Stomach (tissue), 9 donors: Measurements from ENCODE around the gene TNNI3K. TPM values are rescaled to one million over a fixed set of nuclear protein-coding genes. Genes with fewer than 3 reads are reported as not detected.

Source experiments
- DNase-seq, 2 donors: peaks; one replicate each; pipeline versions ENCODE4 v3.0.0 to v3.0.0-alpha.2; 2013 to 2019
- H3K27ac ChIP-seq, 5 donors: fragments of 200-600 bp in 4 of 5; sonication (generic) in 4 of 5; one replicate each; pipeline ENCODE4 v1.5.1; 2013 to 2019; ENCODE audit warnings: mild to moderate bottlenecking in 1 of 5, moderate library complexity in 1 of 5
- H3K27me3 ChIP-seq, 3 donors: fragments of 200-600 bp; sonication (generic); one replicate each; pipeline ENCODE4 v1.5.1; 2017 to 2019; ENCODE audit warnings: mixed run types in 1 of 3
- H3K36me3 ChIP-seq, 4 donors: fragments of 200-600 bp; sonication (generic); 1 replicate in 3 of 4; 2 replicates in 1 of 4; pipeline ENCODE4 v1.5.1; 2016 to 2019
- H3K4me1 ChIP-seq, 4 donors: fragments of 200-600 bp; sonication (generic); one replicate each; pipeline ENCODE4 v1.5.1; 2016 to 2019
- H3K4me3 ChIP-seq, 4 donors: fragments of 200-600 bp; sonication (generic) in 3 of 4; one replicate each; pipeline ENCODE4 v1.5.1; 2016 to 2019; ENCODE audit warnings: mild to moderate bottlenecking in 1 of 4
- H3K9me3 ChIP-seq, 4 donors: fragments of 200-600 bp; sonication (generic); one replicate each; pipeline ENCODE4 v1.5.1; 2016 to 2019
- CTCF ChIP-seq, 7 experiments: fragments of 450-650 bp in 4 of 7; fragments of 200-600 bp in 3 of 7; sonication (generic) in 3 of 7; IDR thresholded peaks; one replicate each; pipeline ENCODE4 v1.5.1; 2016 to 2019; ENCODE audit warnings: antibody characterized with exemption in 7 of 7, control low read depth in 2 of 7, mild to moderate bottlenecking in 1 of 7
- EP300 ChIP-seq: sonication (generic); formaldehyde crosslinking; IDR thresholded peaks from one replicate; pipeline ENCODE4 v1.6.1; 2017; ENCODE audit warnings: antibody characterized with exemption
- POLR2A ChIP-seq, 4 donors: fragments of 450-650 bp; IDR thresholded peaks; one replicate each; pipeline ENCODE4 v1.6.1; 2016; ENCODE audit warnings: antibody characterized with exemption in 4 of 4, control low read depth in 2 of 4, mild to moderate bottlenecking in 1 of 4, moderate library complexity in 1 of 4
- POLR2AphosphoS5 ChIP-seq, 3 donors: sonication (generic); formaldehyde crosslinking; IDR thresholded peaks; one replicate each; pipeline ENCODE4 v1.6.1; 2016; ENCODE audit warnings: antibody characterized with exemption in 3 of 3
- WGBS, 5 donors: extraction: QIAGEN DNeasy Blood & Tissue Kit in 3 of 5; methylation state at CpG; one replicate each; pipeline versions ENCODE4 v1.1.5 to v1.1.7; 2013 to 2018; 5-methylcytosine and 5-hydroxymethylcytosine counted together
- intact Hi-C: fragments of 100-400 bp; cut with DNase I; formaldehyde crosslinking; loops from one replicate; pipeline ENCODE4 v1.15.1; 2023; ENCODE audit warnings: low total_unique reads
- polyA plus RNA-seq, 3 donors: library from polyadenylated mRNA; stranded (reverse); fragments of 200-250 nt; gene quantifications; one replicate each; pipeline ENCODE4 v1.2.3, GENCODE V29; 2013
- total RNA-seq, 5 donors: library from RNA; depleted of rRNA; stranded (reverse); fragments of >200 nt; gene quantifications; one replicate each; pipeline versions ENCODE4 v1.1.0 to v1.2.3, GENCODE V29; 2014 to 2016
- donor health status: healthy with polysubstance abuse.
- donor health status: Bipolar disorder and iron deficiency.
- donor health status: healthy.

The TNNI3K gene
- total and polyA plus RNA-seq, 8 donors, result 0.25 to 7.0 (median 1.7) TPM; not detected in 4

GRCh38 chr1:74314438-74314837, 79.3 kb downstream of the TNNI3K start:
- TF ChIP-seq POLR2AphosphoS5 (IDR thresholded peaks at IDR 0.05), result no peak
- no peak for TF ChIP-seq EP300
- TF ChIP-seq POLR2A (IDR thresholded peaks at IDR 0.05), result no peak
- no peak for TF ChIP-seq CTCF (IDR thresholded peaks at IDR 0.05)
- Histone ChIP-seq H3K27ac (no peak overlapping the region), H3K36me3 (no peaks in the 10 kb centered on the region), H3K4me3 (no peak overlapping the region), H3K27me3 (no peaks in the 10 kb centered on the region), H3K4me1 (no peaks in the 10 kb centered on the region), H3K9me3 (no peaks in the 10 kb centered on the region)
- no peak for DNase-seq
- intact Hi-C loops, result no loop called here

DNA sequence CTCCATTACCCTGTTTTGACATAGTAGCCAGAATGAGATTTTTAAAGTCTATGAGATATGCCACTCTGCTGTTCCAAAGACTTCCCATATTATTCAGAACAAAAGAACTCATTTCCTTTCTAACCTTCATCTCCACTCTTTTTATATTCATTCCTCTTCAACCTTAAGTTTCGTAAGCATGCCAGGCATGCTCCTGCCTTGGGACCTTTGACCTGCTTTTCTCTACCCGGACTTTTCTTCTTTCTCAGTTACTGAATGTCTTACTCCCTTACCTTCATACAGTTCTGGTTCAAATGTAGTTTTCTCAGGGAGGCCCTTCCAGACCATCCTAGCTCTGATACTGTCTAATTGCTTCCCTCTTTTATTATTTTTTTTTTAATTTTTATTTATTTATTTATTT, 81.1 kb downstream of the TNNI3K start:
- H3K9me3 ChIP-seq, result no peaks in the 10 kb centered on the region
- no peak overlapping the region for H3K27ac ChIP-seq
- intact Hi-C loops, result no loop called here
- no peaks in the 10 kb centered on the region for H3K27me3 ChIP-seq
- 76 to 85% (median 77%) methylated on average over 2 of the region's 2 CpGs for WGBS, 5 donors
- H3K4me3 ChIP-seq, result no peak overlapping the region
- no peaks in the 10 kb centered on the region for H3K36me3 ChIP-seq
- H3K4me1 ChIP-seq, result no peaks in the 10 kb centered on the region
- TF ChIP-seq CTCF (IDR thresholded peaks at IDR 0.05) (no peak), POLR2AphosphoS5 (IDR thresholded peaks at IDR 0.05) (no peak), EP300 (no peak), POLR2A (IDR thresholded peaks at IDR 0.05) (no peak)
- no peak for DNase-seq

GRCh38 chr1:74317663-74318062, 82.5 kb downstream of the TNNI3K start:
- H3K9me3 ChIP-seq, result no peaks in the 10 kb centered on the region
- no peak overlapping the region for H3K4me3 ChIP-seq
- no peaks in the 10 kb centered on the region for H3K36me3 ChIP-seq
- intact Hi-C loops, result no loop called here
- DNase-seq, result no peak
- TF ChIP-seq CTCF (IDR thresholded peaks at IDR 0.05) (no peak), EP300 (no peak), POLR2A (IDR thresholded peaks at IDR 0.05) (no peak), POLR2AphosphoS5 (IDR thresholded peaks at IDR 0.05) (no peak)
- no peaks in the 10 kb centered on the region for H3K4me1 ChIP-seq
- H3K27ac ChIP-seq, result no peak overlapping the region
- WGBS, 5 donors, result 76 to 91% (median 85%) methylated on average over 3 of the region's 3 CpGs
- H3K27me3 ChIP-seq, result no peaks in the 10 kb centered on the region

GRCh38 chr1:74323937-74324473, 88.8 kb downstream of the TNNI3K start:
- Histone ChIP-seq H3K27me3 (no peaks in the 10 kb centered on the region), H3K4me1 (peaks cover 0 to 9% (median 2%) of the 10 kb centered on the region in 4 donors), H3K36me3 (no peaks in the 10 kb centered on the region), H3K4me3 (no peak overlapping the region), H3K9me3 (no peaks in the 10 kb centered on the region), H3K27ac (no peak overlapping the region)
- WGBS, 5 donors, result 26 to 29% (median 27%) methylated on average over 1 of the region's 1 CpG
- intact Hi-C loops, result no loop called here
- DNase-seq, result peak in 1 of 2 donors; percentile 11
- no peak for TF ChIP-seq POLR2A (IDR thresholded peaks at IDR 0.05)

GRCh38 chr1:74324684-74325448, 89.7 kb downstream of the TNNI3K start:
- Histone ChIP-seq H3K9me3 (no peaks in the 10 kb centered on the region), H3K4me1 (peaks cover 0 to 9% (median 2%) of the 10 kb centered on the region in 4 donors), H3K36me3 (no peaks in the 10 kb centered on the region), H3K4me3 (no peak overlapping the region), H3K27me3 (no peaks in the 10 kb centered on the region), H3K27ac (no peak overlapping the region)
- intact Hi-C loops, result no loop called here
- TF ChIP-seq POLR2AphosphoS5 (IDR thresholded peaks at IDR 0.05) (no peak), CTCF (IDR thresholded peaks at IDR 0.05) (no peak), EP300 (no peak), POLR2A (IDR thresholded peaks at IDR 0.05) (no peak)
- no peak for DNase-seq
- WGBS, 5 donors, result 64 to 74% (median 67%) methylated on average over 6 of the region's 6 CpGs
